NCI-H2196 treated with DMSO at 0.1 percent for 48 hours (cell line): Measurements from ENCODE around the gene IFNA10.
"Not testable (repeated sequence)": the region's sequence is repeated elsewhere in the genome, so short reads cannot be mapped to it uniquely, and the experiment has no call there.

Experiments
- DNase-seq: peaks from one replicate; lab custom pipeline; 2025; ENCODE audit not compliant: unreplicated experiment; lab: John Stamatoyannopoulos, UW

IFNA10 gene

GRCh38 chr9:21207043-21207442 lies at the start of gene IFNA10:
Gene IFNA10, minus strand, starts transcription at chr9:21207143. Its CDS starts 46 bp downstream, at chr9:21207097.
- not testable (repeated sequence) for DNase-seq

GRCh38 chr9:21255538-21256212 lies 48.7 kb upstream of the IFNA10 start:
- DNase-seq: no peak

GRCh38 chr9:21252721-21253547 lies 46.0 kb upstream of the IFNA10 start:
- no peak for DNase-seq

- no peak for DNase-seq
Measured at GRCh38 chr9:21251638-21252037, 44.7 kb upstream of the IFNA10 start.

- DNase-seq: no peak
Measured at GRCh38 chr9:21251190-21251589, 44.2 kb upstream of the IFNA10 start.

- no peak for DNase-seq
Measured at GRCh38 chr9:21244836-21245235, 37.9 kb upstream of the IFNA10 start.

GRCh38 chr9:21239911-21240310 lies 33.0 kb upstream of the IFNA10 start, which contains the start of gene IFNA14:
Gene IFNA14, minus strand, starts transcription at chr9:21240005. Its CDS starts 70 bp downstream, at chr9:21239935.
- DNase-seq: no peak

GRCh38 chr9:21236360-21236714 lies 29.4 kb upstream of the IFNA10 start:
- not testable (repeated sequence) for DNase-seq

GRCh38 chr9:21235468-21236359 lies 28.8 kb upstream of the IFNA10 start:
- DNase-seq: peak; percentile 2

- DNase-seq: no peak
Measured at GRCh38 chr9:21234153-21234687, 27.3 kb upstream of the IFNA10 start.

- DNase-seq: no peak
Measured at GRCh38 chr9:21233258-21233657, 26.3 kb upstream of the IFNA10 start.

- DNase-seq: no peak
Measured at GRCh38 chr9:21228122-21228521, 21.2 kb upstream of the IFNA10 start, which contains the start of gene IFNA17. Gene IFNA17, minus strand, starts transcription at chr9:21228222. Its CDS starts 49 bp downstream, at chr9:21228173.

GRCh38 chr9:21217211-21217610 lies 10.3 kb upstream of the IFNA10 start, which contains the start of gene IFNA16:
Gene IFNA16, minus strand, starts transcription at chr9:21217311. Its CDS starts 6 bp downstream, at chr9:21217305.
- not testable (repeated sequence) for DNase-seq

GRCh38 chr9:21213411-21214326 lies 6.7 kb upstream of the IFNA10 start:
- not testable (repeated sequence) for DNase-seq

- DNase-seq: not testable (repeated sequence)
Measured at GRCh38 chr9:21212160-21212559, 5.2 kb upstream of the IFNA10 start.

- DNase-seq: not testable (repeated sequence)
Measured at GRCh38 chr9:21210782-21211181, 3.8 kb upstream of the IFNA10 start.

- no peak for DNase-seq
Measured at GRCh38 chr9:21210311-21210710, 3.4 kb upstream of the IFNA10 start.

- no peak for DNase-seq
Measured at GRCh38 chr9:21205204-21205603, 1.7 kb downstream of the IFNA10 start.

GRCh38 chr9:21202105-21202504 lies 4.8 kb downstream of the IFNA10 start, which contains the start of gene IFNA7:
Gene IFNA7, minus strand, starts transcription at chr9:21202205. Its CDS starts 40 bp downstream, at chr9:21202165.
- DNase-seq: not testable (repeated sequence)
